Calu3 (cell line): ENCODE results near the gene PRKCG. TPM values are rescaled to one million over a fixed set of nuclear protein-coding genes. Genes with fewer than 3 reads are reported as not detected.

Source experiments
- BruUV-seq: library from RNA; stranded (reverse); fragments of 400-500 nt; replicated peaks from 2 replicates; lab custom pipeline; 2021; lab: Mats Ljungman, UMichigan
- CTCF ChIA-PET: fragments of 300-600 bp; sonication (Branson Sonifier 250); formaldehyde crosslinking; loops from one replicate; lab custom pipeline; 2022; ENCODE audit warnings: antibody characterized with exemption; lab: Charles Lee
- DNase-seq: peaks from one replicate; pipeline ENCODE4 v3.0.0; 2022
- H3K27ac Mint-ChIP-seq: one replicate; pipeline ENCODE4 v1.8.0; 2022; ENCODE audit warnings: mixed read lengths; ENCODE audit not compliant: unreplicated experiment
- H3K27me3 Mint-ChIP-seq: one replicate; pipeline ENCODE4 v1.8.0; 2022; ENCODE audit warnings: mixed read lengths; ENCODE audit not compliant: unreplicated experiment
- H3K36me3 Mint-ChIP-seq: one replicate; pipeline ENCODE4 v1.8.0; 2022; ENCODE audit warnings: mild to moderate bottlenecking, moderate library complexity, mixed read lengths; ENCODE audit not compliant: insufficient read depth, unreplicated experiment
- H3K4me1 Mint-ChIP-seq: one replicate; pipeline ENCODE4 v1.8.0; 2022; ENCODE audit warnings: mild to moderate bottlenecking, low read depth, mixed read lengths; ENCODE audit not compliant: unreplicated experiment
- H3K4me3 Mint-ChIP-seq: one replicate; pipeline ENCODE4 v1.8.0; 2022; ENCODE audit warnings: mild to moderate bottlenecking, low read depth, moderate library complexity, mixed read lengths; ENCODE audit not compliant: unreplicated experiment
- H3K9me3 Mint-ChIP-seq: one replicate; pipeline ENCODE4 v1.8.0; 2022; ENCODE audit warnings: low read depth, mixed read lengths; ENCODE audit not compliant: unreplicated experiment
- intact Hi-C: fragments of 100-400 bp; cut with micrococcal nuclease; formaldehyde crosslinking; loops from one replicate; pipeline ENCODE4 v1.10.0; 2022; ENCODE audit not compliant: unreplicated experiment
- total RNA-seq: library from RNA; stranded (reverse); gene quantifications from 2 replicates; pipeline ENCODE4 v1.2.3, GENCODE V29; 2022
- TF ChIP-seq, protein P1 (sequence below): fragments of 200-600 bp; IDR thresholded peaks from one replicate; pipeline ENCODE4 v1.8.0; 2022; ENCODE audit warnings: antibody characterized with exemption; ENCODE audit not compliant: unreplicated experiment

PRKCG gene
- total RNA-seq, 1 experiment from 2014 or later: 59.6 TPM

DNA sequence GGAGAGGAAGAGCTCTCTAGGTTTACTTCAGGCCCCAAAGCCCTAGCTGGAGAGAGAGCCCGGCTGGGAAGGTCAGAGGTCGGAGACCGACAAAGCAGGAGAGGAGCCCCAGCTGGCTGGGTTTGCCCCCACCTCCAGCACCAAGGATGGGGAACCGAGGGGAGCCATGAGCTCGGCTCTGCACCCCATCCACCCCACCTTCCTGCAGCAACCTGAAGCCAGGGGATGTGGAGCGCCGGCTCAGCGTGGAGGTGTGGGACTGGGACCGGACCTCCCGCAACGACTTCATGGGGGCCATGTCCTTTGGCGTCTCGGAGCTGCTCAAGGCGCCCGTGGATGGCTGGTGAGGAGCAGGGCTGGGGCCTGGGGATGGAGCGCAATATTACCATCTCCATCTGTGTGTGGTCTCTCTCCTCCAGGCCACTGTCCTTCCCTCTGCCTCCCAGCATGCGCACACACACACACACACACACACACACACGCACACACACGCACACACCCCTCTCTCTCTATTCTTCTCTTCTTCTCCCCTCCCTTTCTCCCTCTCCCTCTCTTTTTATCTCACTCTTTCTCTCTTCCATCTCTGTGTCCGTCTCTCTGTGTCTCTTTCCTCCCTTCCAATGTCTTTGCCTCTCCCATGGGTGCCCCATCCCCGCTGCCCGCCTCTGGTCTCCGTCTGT lies 10.4 kb downstream of the PRKCG start:
- no TSS peak for BruUV-seq
- Mint-ChIP-seq H3K9me3 (no peaks in the 10 kb centered on the region), H3K4me3 (no peak overlapping the region), H3K27me3 (no peaks in the 10 kb centered on the region), H3K27ac (peak overlapping the region; percentile 21), H3K4me1 (peaks cover 8% of the 10 kb centered on the region), H3K36me3 (peaks cover 69% of the 10 kb centered on the region)
- no peak for DNase-seq
- TF ChIP-seq, protein P1, sequence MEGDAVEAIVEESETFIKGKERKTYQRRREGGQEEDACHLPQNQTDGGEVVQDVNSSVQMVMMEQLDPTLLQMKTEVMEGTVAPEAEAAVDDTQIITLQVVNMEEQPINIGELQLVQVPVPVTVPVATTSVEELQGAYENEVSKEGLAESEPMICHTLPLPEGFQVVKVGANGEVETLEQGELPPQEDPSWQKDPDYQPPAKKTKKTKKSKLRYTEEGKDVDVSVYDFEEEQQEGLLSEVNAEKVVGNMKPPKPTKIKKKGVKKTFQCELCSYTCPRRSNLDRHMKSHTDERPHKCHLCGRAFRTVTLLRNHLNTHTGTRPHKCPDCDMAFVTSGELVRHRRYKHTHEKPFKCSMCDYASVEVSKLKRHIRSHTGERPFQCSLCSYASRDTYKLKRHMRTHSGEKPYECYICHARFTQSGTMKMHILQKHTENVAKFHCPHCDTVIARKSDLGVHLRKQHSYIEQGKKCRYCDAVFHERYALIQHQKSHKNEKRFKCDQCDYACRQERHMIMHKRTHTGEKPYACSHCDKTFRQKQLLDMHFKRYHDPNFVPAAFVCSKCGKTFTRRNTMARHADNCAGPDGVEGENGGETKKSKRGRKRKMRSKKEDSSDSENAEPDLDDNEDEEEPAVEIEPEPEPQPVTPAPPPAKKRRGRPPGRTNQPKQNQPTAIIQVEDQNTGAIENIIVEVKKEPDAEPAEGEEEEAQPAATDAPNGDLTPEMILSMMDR: no peak
- intact Hi-C loops: no loop called here
- CTCF ChIA-PET: no interaction called here

DNA sequence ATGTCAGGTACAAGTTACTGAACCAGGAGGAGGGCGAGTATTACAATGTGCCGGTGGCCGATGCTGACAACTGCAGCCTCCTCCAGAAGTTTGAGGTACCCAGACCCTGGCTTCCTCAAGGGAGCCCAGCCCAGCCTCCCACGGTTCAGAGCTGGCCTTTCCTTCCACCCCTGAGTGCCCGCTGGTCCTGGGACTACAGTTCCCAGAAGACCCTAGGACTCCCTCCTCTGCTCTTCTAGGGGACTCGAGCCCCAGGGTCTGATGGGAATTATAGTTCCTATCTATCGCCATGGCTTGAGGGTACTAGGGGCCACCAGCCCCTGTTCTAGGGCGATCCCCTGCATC lies 11.0 kb downstream of the PRKCG start:
- Mint-ChIP-seq H3K4me1 (peaks cover 8% of the 10 kb centered on the region), H3K4me3 (no peak overlapping the region), H3K27me3 (no peaks in the 10 kb centered on the region), H3K36me3 (peaks cover 74% of the 10 kb centered on the region), H3K9me3 (no peaks in the 10 kb centered on the region), H3K27ac (peak overlapping the region; percentile 21)
- DNase-seq: no peak
- CTCF ChIA-PET: no interaction called here
- TF ChIP-seq, protein P1: no peak
- intact Hi-C loops: no loop called here
- BruUV-seq: no TSS peak

DNA sequence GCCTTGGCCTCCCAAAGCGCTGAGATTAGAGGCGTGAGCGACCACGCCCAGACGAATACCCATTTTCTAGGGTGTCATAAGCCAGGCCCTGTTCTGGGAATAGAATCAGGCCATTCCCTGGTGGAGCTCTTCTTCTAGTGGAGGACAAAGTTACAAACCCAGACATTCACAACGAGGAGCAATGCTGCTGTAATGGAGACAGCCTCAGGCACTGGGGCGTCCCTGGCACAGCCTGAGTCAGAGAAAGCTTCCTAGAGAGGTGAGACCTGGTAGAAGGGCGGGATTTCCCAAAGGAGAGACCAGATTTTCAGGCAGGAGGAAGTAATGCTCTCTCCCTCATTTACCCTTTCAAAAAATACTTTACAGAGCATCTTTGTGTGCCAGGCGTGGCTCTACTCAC lies 12.7 kb downstream of the PRKCG start:
- intact Hi-C loops: no loop called here
- Mint-ChIP-seq H3K4me1 (peaks cover 8% of the 10 kb centered on the region), H3K4me3 (no peak overlapping the region), H3K27ac (no peak overlapping the region), H3K27me3 (no peaks in the 10 kb centered on the region), H3K9me3 (no peaks in the 10 kb centered on the region), H3K36me3 (peaks cover 84% of the 10 kb centered on the region)
- no TSS peak for BruUV-seq
- CTCF ChIA-PET: interaction anchor here (0.6 kb wide), 1 partner anchor 135 kb away, joined by 4 read pairs; no protein-coding TSS in a partner anchor
- DNase-seq: no peak
- TF ChIP-seq, protein P1: no peak

DNA sequence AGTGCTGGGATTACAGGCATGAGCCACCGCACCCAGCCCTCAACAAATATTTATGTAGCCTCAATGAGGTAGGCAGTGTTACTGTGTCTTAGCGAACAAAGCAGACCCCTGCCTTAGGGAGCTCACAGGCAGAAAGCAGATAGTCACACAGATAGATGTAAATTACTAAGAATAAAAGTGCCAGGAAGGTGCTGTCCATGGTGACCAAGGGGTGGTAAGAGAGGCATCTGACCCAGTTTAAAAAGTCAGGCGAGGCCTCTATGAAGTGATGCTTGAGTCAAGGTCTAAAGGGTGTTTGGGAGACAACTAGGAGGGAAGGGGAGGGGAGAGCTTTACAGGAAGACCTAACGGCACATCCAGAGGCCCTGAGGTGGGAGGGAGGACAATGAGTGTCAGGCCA lies 14.7 kb downstream of the PRKCG start:
- DNase-seq: no peak
- intact Hi-C loops: no loop called here
- peaks cover 8% of the 10 kb centered on the region for H3K4me1 Mint-ChIP-seq
- CTCF ChIA-PET: no interaction called here
- H3K27ac Mint-ChIP-seq: no peak overlapping the region
- peaks cover 75% of the 10 kb centered on the region for H3K36me3 Mint-ChIP-seq
- no TSS peak for BruUV-seq
- TF ChIP-seq, protein P1: no peak
- no peaks in the 10 kb centered on the region for H3K9me3 Mint-ChIP-seq
- H3K4me3 Mint-ChIP-seq: no peak overlapping the region
- H3K27me3 Mint-ChIP-seq: no peaks in the 10 kb centered on the region
